Measurements from ENCODE around the gene HACD2.

GRCh38 chr3:123523023-123523412 lies 61.8 kb downstream of the HACD2 start:
- TF ChIP-seq, protein P1, sequence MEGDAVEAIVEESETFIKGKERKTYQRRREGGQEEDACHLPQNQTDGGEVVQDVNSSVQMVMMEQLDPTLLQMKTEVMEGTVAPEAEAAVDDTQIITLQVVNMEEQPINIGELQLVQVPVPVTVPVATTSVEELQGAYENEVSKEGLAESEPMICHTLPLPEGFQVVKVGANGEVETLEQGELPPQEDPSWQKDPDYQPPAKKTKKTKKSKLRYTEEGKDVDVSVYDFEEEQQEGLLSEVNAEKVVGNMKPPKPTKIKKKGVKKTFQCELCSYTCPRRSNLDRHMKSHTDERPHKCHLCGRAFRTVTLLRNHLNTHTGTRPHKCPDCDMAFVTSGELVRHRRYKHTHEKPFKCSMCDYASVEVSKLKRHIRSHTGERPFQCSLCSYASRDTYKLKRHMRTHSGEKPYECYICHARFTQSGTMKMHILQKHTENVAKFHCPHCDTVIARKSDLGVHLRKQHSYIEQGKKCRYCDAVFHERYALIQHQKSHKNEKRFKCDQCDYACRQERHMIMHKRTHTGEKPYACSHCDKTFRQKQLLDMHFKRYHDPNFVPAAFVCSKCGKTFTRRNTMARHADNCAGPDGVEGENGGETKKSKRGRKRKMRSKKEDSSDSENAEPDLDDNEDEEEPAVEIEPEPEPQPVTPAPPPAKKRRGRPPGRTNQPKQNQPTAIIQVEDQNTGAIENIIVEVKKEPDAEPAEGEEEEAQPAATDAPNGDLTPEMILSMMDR (IDR thresholded peaks at IDR 0.05; ENCODE audit: low read depth, low read length) = no peak
- TF ChIP-seq POLR2A (IDR thresholded peaks at IDR 0.05; ENCODE audit: extremely low read depth, insufficient read length) = no peak
